ENCODE data around the gene ALDH4A1. TPM values are rescaled to one million over a fixed set of nuclear protein-coding genes. Genes with fewer than 3 reads are reported as not detected.

ALDH4A1 gene
- total and polyA plus RNA-seq, 2 experiments from 2014 or later: 11.3 to 33.8 TPM

DNA sequence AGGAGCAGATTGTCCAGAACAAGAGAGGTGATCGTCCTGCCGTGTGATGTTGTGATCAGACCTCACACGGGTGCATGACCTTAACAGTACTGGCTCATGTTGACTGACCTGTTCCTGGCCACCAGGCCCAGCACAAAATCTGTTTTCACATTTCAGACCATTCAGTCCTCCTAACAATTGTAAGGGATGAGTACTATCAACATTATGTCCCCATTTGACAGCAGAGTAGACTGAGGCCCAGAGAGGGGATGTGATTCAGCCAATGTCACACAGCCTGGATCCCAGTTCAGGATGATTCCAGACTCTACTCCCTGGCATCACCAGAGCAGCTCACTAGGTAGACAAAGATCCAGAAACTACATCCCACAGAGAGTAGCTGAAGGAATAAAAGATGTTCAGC, 35.5 kb downstream of the ALDH4A1 start (continued):
- TF ChIP-seq ZNF331 (CRISPR knock-in tag; IDR thresholded peaks at IDR 0.05; ENCODE audit: low read depth): no peak

GRCh38 chr1:18866314-18866713, 36.0 kb downstream of the ALDH4A1 start:
- H3K27ac Mint-ChIP-seq: no peak overlapping the region
- no peak for DNase-seq (ENCODE audit: low spot score)
- TF ChIP-seq STAT1 (IDR thresholded peaks at IDR 0.05; ENCODE audit: unreplicated experiment) (no peak), POLR2AphosphoS5 (IDR thresholded peaks at IDR 0.05; ENCODE audit: low read depth) (no peak), CREB1 (CRISPR knock-in tag; IDR thresholded peaks at IDR 0.05; ENCODE audit: low read depth) (no peak), NANOG (IDR thresholded peaks at IDR 0.05; ENCODE audit: borderline replicate concordance) (no peak), EZH2phosphoT487 (IDR thresholded peaks at IDR 0.05; ENCODE audit: unreplicated experiment) (no peak), EZH2 (IDR thresholded peaks at IDR 0.05; ENCODE audit: low read depth, unreplicated experiment) (no peak), ZNF114 (CRISPR knock-in tag; IDR thresholded peaks at IDR 0.05) (no peak), JUNB (IDR thresholded peaks at IDR 0.05; ENCODE audit: unreplicated experiment) (no peak), ZNF331 (CRISPR knock-in tag; IDR thresholded peaks at IDR 0.05; ENCODE audit: low read depth) (no peak), CTCF (conservative IDR thresholded peaks at IDR 0.05; ENCODE audit: low read depth in 2 of 2) (no peak)
- TF ChIP-seq, protein P1, sequence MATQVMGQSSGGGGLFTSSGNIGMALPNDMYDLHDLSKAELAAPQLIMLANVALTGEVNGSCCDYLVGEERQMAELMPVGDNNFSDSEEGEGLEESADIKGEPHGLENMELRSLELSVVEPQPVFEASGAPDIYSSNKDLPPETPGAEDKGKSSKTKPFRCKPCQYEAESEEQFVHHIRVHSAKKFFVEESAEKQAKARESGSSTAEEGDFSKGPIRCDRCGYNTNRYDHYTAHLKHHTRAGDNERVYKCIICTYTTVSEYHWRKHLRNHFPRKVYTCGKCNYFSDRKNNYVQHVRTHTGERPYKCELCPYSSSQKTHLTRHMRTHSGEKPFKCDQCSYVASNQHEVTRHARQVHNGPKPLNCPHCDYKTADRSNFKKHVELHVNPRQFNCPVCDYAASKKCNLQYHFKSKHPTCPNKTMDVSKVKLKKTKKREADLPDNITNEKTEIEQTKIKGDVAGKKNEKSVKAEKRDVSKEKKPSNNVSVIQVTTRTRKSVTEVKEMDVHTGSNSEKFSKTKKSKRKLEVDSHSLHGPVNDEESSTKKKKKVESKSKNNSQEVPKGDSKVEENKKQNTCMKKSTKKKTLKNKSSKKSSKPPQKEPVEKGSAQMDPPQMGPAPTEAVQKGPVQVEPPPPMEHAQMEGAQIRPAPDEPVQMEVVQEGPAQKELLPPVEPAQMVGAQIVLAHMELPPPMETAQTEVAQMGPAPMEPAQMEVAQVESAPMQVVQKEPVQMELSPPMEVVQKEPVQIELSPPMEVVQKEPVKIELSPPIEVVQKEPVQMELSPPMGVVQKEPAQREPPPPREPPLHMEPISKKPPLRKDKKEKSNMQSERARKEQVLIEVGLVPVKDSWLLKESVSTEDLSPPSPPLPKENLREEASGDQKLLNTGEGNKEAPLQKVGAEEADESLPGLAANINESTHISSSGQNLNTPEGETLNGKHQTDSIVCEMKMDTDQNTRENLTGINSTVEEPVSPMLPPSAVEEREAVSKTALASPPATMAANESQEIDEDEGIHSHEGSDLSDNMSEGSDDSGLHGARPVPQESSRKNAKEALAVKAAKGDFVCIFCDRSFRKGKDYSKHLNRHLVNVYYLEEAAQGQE (IDR thresholded peaks at IDR 0.05; ENCODE audit: unreplicated experiment): no peak
- TF ChIP-seq, protein P2, sequence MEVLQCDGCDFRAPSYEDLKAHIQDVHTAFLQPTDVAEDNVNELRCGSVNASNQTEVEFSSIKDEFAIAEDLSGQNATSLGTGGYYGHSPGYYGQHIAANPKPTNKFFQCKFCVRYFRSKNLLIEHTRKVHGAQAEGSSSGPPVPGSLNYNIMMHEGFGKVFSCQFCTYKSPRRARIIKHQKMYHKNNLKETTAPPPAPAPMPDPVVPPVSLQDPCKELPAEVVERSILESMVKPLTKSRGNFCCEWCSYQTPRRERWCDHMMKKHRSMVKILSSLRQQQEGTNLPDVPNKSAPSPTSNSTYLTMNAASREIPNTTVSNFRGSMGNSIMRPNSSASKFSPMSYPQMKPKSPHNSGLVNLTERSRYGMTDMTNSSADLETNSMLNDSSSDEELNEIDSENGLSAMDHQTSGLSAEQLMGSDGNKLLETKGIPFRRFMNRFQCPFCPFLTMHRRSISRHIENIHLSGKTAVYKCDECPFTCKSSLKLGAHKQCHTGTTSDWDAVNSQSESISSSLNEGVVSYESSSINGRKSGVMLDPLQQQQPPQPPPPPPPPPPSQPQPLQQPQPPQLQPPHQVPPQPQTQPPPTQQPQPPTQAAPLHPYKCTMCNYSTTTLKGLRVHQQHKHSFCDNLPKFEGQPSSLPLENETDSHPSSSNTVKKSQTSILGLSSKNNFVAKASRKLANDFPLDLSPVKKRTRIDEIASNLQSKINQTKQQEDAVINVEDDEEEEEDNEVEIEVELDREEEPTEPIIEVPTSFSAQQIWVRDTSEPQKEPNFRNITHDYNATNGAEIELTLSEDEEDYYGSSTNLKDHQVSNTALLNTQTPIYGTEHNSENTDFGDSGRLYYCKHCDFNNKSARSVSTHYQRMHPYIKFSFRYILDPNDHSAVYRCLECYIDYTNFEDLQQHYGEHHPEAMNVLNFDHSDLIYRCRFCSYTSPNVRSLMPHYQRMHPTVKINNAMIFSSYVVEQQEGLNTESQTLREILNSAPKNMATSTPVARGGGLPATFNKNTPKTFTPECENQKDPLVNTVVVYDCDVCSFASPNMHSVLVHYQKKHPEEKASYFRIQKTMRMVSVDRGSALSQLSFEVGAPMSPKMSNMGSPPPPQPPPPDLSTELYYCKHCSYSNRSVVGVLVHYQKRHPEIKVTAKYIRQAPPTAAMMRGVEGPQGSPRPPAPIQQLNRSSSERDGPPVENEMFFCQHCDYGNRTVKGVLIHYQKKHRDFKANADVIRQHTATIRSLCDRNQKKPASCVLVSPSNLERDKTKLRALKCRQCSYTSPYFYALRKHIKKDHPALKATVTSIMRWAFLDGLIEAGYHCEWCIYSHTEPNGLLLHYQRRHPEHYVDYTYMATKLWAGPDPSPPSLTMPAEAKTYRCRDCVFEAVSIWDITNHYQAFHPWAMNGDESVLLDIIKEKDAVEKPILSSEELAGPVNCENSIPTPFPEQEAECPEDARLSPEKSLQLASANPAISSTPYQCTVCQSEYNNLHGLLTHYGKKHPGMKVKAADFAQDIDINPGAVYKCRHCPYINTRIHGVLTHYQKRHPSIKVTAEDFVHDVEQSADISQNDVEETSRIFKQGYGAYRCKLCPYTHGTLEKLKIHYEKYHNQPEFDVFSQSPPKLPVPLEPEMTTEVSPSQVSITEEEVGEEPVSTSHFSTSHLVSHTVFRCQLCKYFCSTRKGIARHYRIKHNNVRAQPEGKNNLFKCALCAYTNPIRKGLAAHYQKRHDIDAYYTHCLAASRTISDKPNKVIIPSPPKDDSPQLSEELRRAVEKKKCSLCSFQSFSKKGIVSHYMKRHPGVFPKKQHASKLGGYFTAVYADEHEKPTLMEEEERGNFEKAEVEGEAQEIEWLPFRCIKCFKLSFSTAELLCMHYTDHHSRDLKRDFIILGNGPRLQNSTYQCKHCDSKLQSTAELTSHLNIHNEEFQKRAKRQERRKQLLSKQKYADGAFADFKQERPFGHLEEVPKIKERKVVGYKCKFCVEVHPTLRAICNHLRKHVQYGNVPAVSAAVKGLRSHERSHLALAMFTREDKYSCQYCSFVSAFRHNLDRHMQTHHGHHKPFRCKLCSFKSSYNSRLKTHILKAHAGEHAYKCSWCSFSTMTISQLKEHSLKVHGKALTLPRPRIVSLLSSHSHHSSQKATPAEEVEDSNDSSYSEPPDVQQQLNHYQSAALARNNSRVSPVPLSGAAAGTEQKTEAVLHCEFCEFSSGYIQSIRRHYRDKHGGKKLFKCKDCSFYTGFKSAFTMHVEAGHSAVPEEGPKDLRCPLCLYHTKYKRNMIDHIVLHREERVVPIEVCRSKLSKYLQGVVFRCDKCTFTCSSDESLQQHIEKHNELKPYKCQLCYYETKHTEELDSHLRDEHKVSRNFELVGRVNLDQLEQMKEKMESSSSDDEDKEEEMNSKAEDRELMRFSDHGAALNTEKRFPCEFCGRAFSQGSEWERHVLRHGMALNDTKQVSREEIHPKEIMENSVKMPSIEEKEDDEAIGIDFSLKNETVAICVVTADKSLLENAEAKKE (CRISPR knock-in tag; IDR thresholded peaks at IDR 0.05): no peak
- TF ChIP-seq, protein P3, sequence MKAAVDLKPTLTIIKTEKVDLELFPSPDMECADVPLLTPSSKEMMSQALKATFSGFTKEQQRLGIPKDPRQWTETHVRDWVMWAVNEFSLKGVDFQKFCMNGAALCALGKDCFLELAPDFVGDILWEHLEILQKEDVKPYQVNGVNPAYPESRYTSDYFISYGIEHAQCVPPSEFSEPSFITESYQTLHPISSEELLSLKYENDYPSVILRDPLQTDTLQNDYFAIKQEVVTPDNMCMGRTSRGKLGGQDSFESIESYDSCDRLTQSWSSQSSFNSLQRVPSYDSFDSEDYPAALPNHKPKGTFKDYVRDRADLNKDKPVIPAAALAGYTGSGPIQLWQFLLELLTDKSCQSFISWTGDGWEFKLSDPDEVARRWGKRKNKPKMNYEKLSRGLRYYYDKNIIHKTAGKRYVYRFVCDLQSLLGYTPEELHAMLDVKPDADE (IDR thresholded peaks at IDR 0.05): no peak
- Histone ChIP-seq H3K4me1 (ENCODE audit: insufficient read depth) (no peaks in the 10 kb centered on the region), H3K79me2 (replicated peaks; ENCODE audit: insufficient read depth) (no peaks in the 10 kb centered on the region), H3K4me2 (no peak overlapping the region), H3K36me3 (ENCODE audit: insufficient read depth) (no peaks in the 10 kb centered on the region), H3F3A (replicated peaks; ENCODE audit: low read depth) (no peaks in the 10 kb centered on the region), H3K27ac (ENCODE audit: low read depth) (no peak overlapping the region), H4K20me1 (replicated peaks; ENCODE audit: insufficient read depth) (no peaks in the 10 kb centered on the region), H2AFZ (no peak overlapping the region), H3K4me3 (no peak overlapping the region), H3K9me2 (ENCODE audit: insufficient read depth) (no peaks in the 10 kb centered on the region), H3K27me3 (ENCODE audit: insufficient read depth) (no peaks in the 10 kb centered on the region)
- ATAC-seq: no peak
- H3K9me3 Mint-ChIP-seq: no peaks in the 10 kb centered on the region
- peaks cover 4% of the 10 kb centered on the region for H3K27me3 Mint-ChIP-seq (ENCODE audit: insufficient read depth, low read depth, poor library complexity)
- H3K4me3 Mint-ChIP-seq: no peak overlapping the region
- no peaks in the 10 kb centered on the region for H3K36me3 Mint-ChIP-seq (ENCODE audit: low read depth)
- H3K4me1 Mint-ChIP-seq: no peaks in the 10 kb centered on the region
